Adipocyte (in vitro differentiated cells): Measurements from ENCODE around the gene XRCC1.
"Not testable (repeated sequence)": the region's sequence is repeated elsewhere in the genome, so short reads cannot be mapped to it uniquely, and the experiment has no call there.

Experiments
- DNase-seq: peaks from one replicate; pipeline ENCODE4 v3.0.0-alpha.2; 2015; ENCODE audit warnings: low read depth
- H3K27me3 ChIP-seq: replicated peaks from 2 replicates; pipeline ENCODE4 v1.7.0; 2013; ENCODE audit warnings: mild to moderate bottlenecking, low read length, moderate library complexity; ENCODE audit not compliant: control insufficient read depth, insufficient read depth
- H3K36me3 ChIP-seq: 2 replicates; pipeline ENCODE4 v1.7.0; 2013; ENCODE audit warnings: low read length, mild to moderate bottlenecking, moderate library complexity; ENCODE audit not compliant: control insufficient read depth, insufficient read depth, severe bottlenecking
- H3K4me1 ChIP-seq: 2 replicates; pipeline ENCODE4 v1.7.0; 2013; ENCODE audit warnings: mild to moderate bottlenecking, low read length, moderate library complexity; ENCODE audit not compliant: control insufficient read depth, insufficient read depth
- H3K4me3 ChIP-seq: 2 replicates; pipeline ENCODE4 v1.7.0; 2013; ENCODE audit warnings: mild to moderate bottlenecking, low read length, moderate library complexity
- H3K9ac ChIP-seq: 2 replicates; pipeline ENCODE4 v1.7.0; 2013; ENCODE audit warnings: mild to moderate bottlenecking, low read length, moderate library complexity
- H3K9me3 ChIP-seq: 2 replicates; pipeline ENCODE4 v1.7.0; 2013; ENCODE audit warnings: mild to moderate bottlenecking, low read length, moderate library complexity; ENCODE audit not compliant: control insufficient read depth

XRCC1 gene

DNA sequence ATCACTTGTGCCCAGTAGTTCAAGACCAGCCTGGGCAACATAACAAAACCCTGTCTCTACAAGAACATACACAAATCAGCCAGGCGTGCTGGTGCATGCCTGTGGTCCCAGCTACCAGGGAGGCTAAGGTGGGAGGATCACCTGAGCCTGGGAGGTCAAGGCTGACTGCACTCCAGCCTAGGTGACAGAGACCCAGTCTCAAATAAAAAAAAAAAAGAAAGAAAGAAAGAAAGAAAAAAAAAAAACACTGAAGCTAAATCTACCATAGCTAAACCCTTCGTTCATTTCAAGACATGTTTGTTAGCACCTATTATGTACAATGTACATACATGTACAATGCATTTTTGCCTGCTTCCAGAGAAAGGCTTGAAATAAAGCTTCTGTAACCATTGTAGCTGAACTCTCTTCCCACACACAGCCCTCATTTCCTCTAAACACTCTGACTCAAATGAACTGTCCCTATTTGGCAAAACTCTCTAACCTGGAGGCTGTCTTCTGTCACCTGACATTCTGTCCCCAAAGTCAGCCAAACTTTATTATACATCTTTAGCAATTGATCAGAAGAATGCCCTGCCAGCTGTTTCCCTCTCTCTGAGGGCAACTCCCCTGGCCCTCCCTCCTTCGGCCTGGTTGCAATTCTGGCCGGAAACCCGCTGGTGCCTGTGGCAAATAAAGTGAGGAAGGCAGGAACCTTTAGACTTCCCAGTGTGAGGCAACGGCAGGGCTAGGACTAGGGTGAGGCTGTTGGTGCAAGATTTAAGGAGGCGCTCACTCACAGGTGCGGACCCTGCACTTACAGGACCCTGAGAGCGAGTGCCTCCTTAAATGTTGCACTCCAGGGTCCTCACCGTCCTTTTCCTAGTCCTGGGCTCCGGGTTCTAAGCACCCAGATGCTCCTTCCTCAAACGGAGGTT lies 50.1 kb downstream of the XRCC1 start:
- peak; percentile 78 for DNase-seq

GRCh38 chr19:43523696-43524095 lies 51.6 kb downstream of the XRCC1 start:
- H3K9ac ChIP-seq, H3K36me3 ChIP-seq, H3K4me3 ChIP-seq, H3K27me3 ChIP-seq, H3K9me3 ChIP-seq, DNase-seq: not testable (repeated sequence)
- H3K4me1 ChIP-seq, result peaks cover 31% of the 10 kb centered on the region

More for the DNA sequence above, 50.1 kb downstream of the XRCC1 start:
- Histone ChIP-seq H3K4me3 (peak overlapping the region; percentile 97), H3K27me3 (no peaks in the 10 kb centered on the region), H3K4me1 (peaks cover 27% of the 10 kb centered on the region), H3K9me3 (no peaks in the 10 kb centered on the region), H3K9ac (peak overlapping the region; percentile 97), H3K36me3 (no peaks in the 10 kb centered on the region)

- Histone ChIP-seq H3K9me3 (no peaks in the 10 kb centered on the region), H3K36me3 (no peaks in the 10 kb centered on the region), H3K4me1 (peaks cover 27% of the 10 kb centered on the region), H3K27me3 (no peaks in the 10 kb centered on the region), H3K9ac (no peak overlapping the region), H3K4me3 (no peak overlapping the region)
- no peak for DNase-seq
Observed at GRCh38 chr19:43522929-43523328, 52.4 kb downstream of the XRCC1 start.

GRCh38 chr19:43519436-43520088 lies 55.8 kb downstream of the XRCC1 start:
- peaks cover 4% of the 10 kb centered on the region for H3K4me1 ChIP-seq
- H3K36me3 ChIP-seq, result no peaks in the 10 kb centered on the region
- DNase-seq, result peak; percentile 96
- H3K27me3 ChIP-seq, result no peaks in the 10 kb centered on the region
- H3K4me3 ChIP-seq, result no peak overlapping the region
- H3K9me3 ChIP-seq, result no peaks in the 10 kb centered on the region
- H3K9ac ChIP-seq, result no peak overlapping the region

- Histone ChIP-seq H3K36me3 (no peaks in the 10 kb centered on the region), H3K4me1 (peaks cover 4% of the 10 kb centered on the region), H3K27me3 (no peaks in the 10 kb centered on the region), H3K9ac (no peak overlapping the region), H3K4me3 (no peak overlapping the region), H3K9me3 (no peaks in the 10 kb centered on the region)
- DNase-seq, result no peak
Observed at GRCh38 chr19:43518051-43518450, 57.3 kb downstream of the XRCC1 start.

DNA sequence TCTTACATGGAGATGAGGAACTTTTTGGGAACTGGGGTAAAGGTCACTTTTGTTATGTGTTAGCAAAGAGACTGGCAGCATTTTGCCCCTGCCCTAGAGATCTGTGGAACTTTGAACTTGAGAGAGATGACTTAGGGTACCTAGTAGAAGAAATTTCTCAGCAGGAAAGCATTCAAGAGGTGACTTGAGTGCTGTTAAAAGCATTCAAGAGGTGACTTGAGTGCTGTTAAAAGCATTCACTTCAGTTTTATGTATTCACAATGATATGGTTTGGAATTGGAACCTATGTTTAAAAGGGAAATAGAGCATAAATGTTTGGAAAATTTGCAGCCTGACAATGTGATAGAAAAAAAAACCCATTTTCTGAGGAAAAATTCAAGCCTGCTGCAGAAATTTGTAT lies 62.9 kb downstream of the XRCC1 start:
- peaks cover 16% of the 10 kb centered on the region for H3K36me3 ChIP-seq
- not testable (repeated sequence) for H3K4me3 ChIP-seq, H3K27me3 ChIP-seq, H3K4me1 ChIP-seq, H3K9me3 ChIP-seq, H3K9ac ChIP-seq, DNase-seq

DNA sequence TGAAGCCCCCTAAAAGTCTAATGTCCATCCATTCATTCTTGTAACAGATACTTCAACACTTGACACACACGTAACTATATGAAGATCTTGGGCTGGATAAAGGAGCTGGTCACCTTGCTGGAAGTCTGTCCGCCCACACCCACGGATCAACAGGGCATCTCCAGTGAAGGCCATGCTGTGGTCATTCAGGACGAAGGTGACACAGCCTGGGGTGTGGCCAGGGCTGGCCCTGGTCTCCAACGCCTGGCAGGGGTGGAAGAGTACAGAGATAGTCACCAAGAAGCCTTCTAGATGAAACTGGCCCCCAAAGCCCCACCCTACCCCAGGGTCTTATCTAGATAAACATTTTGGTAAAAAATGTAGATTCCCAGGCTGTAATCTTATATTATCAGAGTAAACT lies 64.0 kb downstream of the XRCC1 start:
- Histone ChIP-seq H3K36me3 (peaks cover 16% of the 10 kb centered on the region), H3K9ac (no peak overlapping the region), H3K27me3 (no peaks in the 10 kb centered on the region), H3K4me1 (no peaks in the 10 kb centered on the region), H3K4me3 (no peak overlapping the region), H3K9me3 (no peaks in the 10 kb centered on the region)
- DNase-seq, result no peak

GRCh38 chr19:43510713-43511112 lies 64.6 kb downstream of the XRCC1 start:
- Histone ChIP-seq H3K9me3 (no peaks in the 10 kb centered on the region), H3K9ac (no peak overlapping the region), H3K4me3 (no peak overlapping the region), H3K27me3 (no peaks in the 10 kb centered on the region), H3K4me1 (no peaks in the 10 kb centered on the region), H3K36me3 (peaks cover 16% of the 10 kb centered on the region)
- DNase-seq, result no peak

DNA sequence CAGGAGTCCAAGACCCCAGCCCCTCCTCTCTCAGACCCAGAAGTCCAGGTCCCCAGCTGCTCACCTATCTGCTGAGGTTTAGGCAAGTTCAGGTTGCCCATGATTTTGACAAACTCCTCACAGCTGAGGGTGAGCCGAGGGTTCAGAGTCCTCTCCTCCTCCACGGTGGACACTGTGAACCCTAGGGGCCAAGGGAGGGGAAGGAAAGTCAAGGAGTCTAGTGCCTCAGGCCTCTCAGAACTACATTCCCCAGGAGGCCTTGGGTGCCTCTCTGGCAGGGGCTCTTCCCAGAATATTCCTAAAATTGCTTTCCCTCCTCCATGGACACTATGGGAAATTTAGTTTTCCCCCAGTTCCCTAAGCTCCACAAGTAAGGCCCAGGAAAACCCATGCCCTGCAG lies 67.4 kb downstream of the XRCC1 start:
- no peak for DNase-seq
- Histone ChIP-seq H3K36me3 (peaks cover 16% of the 10 kb centered on the region), H3K27me3 (no peaks in the 10 kb centered on the region), H3K9ac (no peak overlapping the region), H3K4me3 (no peak overlapping the region), H3K9me3 (no peaks in the 10 kb centered on the region), H3K4me1 (peaks cover 9% of the 10 kb centered on the region)

DNA sequence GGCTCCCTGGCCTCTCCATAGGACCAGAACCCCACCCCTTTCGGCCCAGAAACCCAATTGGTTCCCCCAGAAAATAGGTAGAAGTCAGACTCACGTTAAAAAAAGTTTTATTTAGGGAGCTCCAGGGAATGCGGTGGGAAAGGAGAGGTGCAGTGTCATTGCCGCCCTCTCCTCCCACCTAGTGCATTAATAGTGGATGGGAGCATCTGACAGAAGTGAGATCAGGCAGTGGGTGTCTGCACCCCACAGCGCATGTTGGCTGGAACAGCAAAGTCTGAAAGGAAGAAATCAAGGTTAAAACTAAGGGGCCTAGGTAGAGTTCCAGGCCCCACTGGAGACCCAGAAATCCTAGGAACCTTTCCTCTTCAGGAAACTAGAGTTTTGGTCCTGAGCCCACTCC lies 68.7 kb downstream of the XRCC1 start:
- Histone ChIP-seq H3K36me3 (peaks cover 16% of the 10 kb centered on the region), H3K9me3 (no peaks in the 10 kb centered on the region), H3K27me3 (no peaks in the 10 kb centered on the region), H3K9ac (no peak overlapping the region), H3K4me3 (no peak overlapping the region), H3K4me1 (peaks cover 12% of the 10 kb centered on the region)
- DNase-seq, result no peak

GRCh38 chr19:43505941-43506340 lies 69.4 kb downstream of the XRCC1 start:
- no peaks in the 10 kb centered on the region for H3K9me3 ChIP-seq
- H3K27me3 ChIP-seq, result no peaks in the 10 kb centered on the region
- peaks cover 12% of the 10 kb centered on the region for H3K4me1 ChIP-seq
- H3K4me3 ChIP-seq, result no peak overlapping the region
- DNase-seq, result no peak
- H3K36me3 ChIP-seq, result peaks cover 16% of the 10 kb centered on the region
- H3K9ac ChIP-seq, result no peak overlapping the region
